Skeletal muscle tissue (tissue), 5 donors: ENCODE measurements around the gene KRT32. TPM values are rescaled to one million over a fixed set of nuclear protein-coding genes. Genes with fewer than 3 reads are reported as not detected.

ENCODE experiments used
- H3K27ac ChIP-seq: one replicate; pipeline ENCODE4 v1.7.0; 2013; ENCODE audit warnings: mild to moderate bottlenecking, low read depth, low read length, inconsistent platforms
- H3K27me3 ChIP-seq, 3 donors: one replicate each; pipeline ENCODE4 v1.7.0; 2013; ENCODE audit warnings: low read length in 3 of 3; ENCODE audit not compliant: control insufficient read depth in 3 of 3, insufficient read depth in 3 of 3
- H3K36me3 ChIP-seq, 3 donors: one replicate each; pipeline ENCODE4 v1.7.0; 2013; ENCODE audit warnings: low read length in 3 of 3; ENCODE audit not compliant: control insufficient read depth in 3 of 3, insufficient read depth in 3 of 3
- H3K4me1 ChIP-seq, 3 donors: one replicate each; pipeline ENCODE4 v1.7.0; 2013; ENCODE audit warnings: low read length in 3 of 3, mild to moderate bottlenecking in 3 of 3; ENCODE audit not compliant: control insufficient read depth in 3 of 3, insufficient read depth in 3 of 3
- H3K4me3 ChIP-seq, 3 donors: one replicate each; pipeline ENCODE4 v1.7.0; 2013; ENCODE audit warnings: low read length in 3 of 3
- H3K9ac ChIP-seq, 3 donors: one replicate each; pipeline ENCODE4 v1.7.0; 2013; ENCODE audit warnings: low read length in 3 of 3, mild to moderate bottlenecking in 3 of 3, moderate library complexity in 2 of 3, low read depth in 1 of 3
- H3K9me3 ChIP-seq, 3 donors: one replicate each; pipeline ENCODE4 v1.7.0; 2013; ENCODE audit warnings: low read length in 3 of 3; ENCODE audit not compliant: control insufficient read depth in 3 of 3
- small RNA-seq: library from RNA; depleted of rRNA; stranded (forward); fragments of <200 nt; gene quantifications from one replicate; pipeline ENCODE3, GENCODE V24; 2014
- total RNA-seq: library from RNA; depleted of rRNA; stranded (reverse); fragments of >200 nt; gene quantifications from one replicate; pipeline ENCODE4 v1.2.3, GENCODE V29; 2014
- donor health status: Osteomylitis.

The KRT32 gene
- total RNA-seq, 1 donor from 2014 or later, result not detected

DNA sequence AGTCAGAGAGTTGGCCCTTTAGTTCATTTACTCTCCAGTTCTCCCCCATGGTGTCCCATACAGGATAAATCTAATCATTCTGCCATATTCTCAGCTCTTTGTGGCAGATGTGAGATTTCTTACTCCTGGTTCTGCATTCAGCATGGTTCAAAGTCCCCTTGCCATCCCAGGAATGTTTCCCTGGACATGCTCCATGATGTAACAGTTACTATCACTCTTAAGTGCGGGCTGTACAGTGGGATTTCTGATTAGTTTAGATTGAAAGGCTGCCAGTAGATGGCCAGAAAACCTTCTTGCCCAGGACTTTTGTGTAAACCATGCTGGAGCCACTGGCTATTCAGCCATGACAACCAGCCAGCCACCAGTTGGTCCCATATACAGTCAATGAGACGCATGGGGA lies 53.2 kb downstream of the KRT32 start:
- Histone ChIP-seq H3K4me3 (no peak overlapping the region), H3K27me3 (peaks cover 0 to 3% (median 0%) of the 10 kb centered on the region in 3 donors), H3K9ac (no peak overlapping the region), H3K9me3 (peaks cover 0 to 3% (median 2%) of the 10 kb centered on the region in 3 donors), H3K27ac (no peak overlapping the region), H3K36me3 (no peaks in the 10 kb centered on the region), H3K4me1 (peaks cover 3 to 19% (median 4%) of the 10 kb centered on the region in 3 donors)

DNA sequence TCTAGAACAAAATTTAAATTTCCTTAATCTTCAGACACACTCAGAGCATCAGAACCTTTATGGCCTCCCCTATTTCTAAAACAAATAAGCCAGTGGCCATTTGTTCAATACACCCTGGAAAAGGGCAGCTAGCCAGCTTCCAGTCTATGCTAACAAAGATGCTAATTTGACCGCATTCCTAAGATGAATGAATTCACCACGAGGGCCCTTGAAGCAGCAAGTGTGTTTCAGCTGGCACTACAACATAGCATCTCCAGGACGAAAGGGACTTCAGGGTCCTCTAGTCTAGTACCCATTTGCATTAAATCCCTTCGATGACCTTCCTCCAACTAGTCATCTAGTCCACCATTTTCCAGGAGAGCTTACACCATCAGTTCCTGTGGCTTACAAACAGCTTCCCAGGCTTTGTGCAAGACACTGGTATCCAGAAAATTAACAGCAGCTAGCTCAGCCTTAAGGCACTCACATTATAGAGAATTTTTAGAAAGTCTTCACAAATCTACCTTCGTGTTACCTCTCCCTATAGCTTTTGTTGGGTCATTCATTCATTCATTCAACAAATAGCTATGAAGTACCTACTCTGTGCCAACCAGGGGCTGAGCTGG lies 53.7 kb downstream of the KRT32 start:
- Histone ChIP-seq H3K9ac (no peak overlapping the region), H3K4me1 (peaks cover 3 to 14% (median 4%) of the 10 kb centered on the region in 3 donors), H3K27me3 (peaks cover 0 to 3% (median 0%) of the 10 kb centered on the region in 3 donors), H3K27ac (no peak overlapping the region), H3K9me3 (peaks cover 0 to 3% (median 2%) of the 10 kb centered on the region in 3 donors), H3K4me3 (no peak overlapping the region), H3K36me3 (no peaks in the 10 kb centered on the region)

DNA sequence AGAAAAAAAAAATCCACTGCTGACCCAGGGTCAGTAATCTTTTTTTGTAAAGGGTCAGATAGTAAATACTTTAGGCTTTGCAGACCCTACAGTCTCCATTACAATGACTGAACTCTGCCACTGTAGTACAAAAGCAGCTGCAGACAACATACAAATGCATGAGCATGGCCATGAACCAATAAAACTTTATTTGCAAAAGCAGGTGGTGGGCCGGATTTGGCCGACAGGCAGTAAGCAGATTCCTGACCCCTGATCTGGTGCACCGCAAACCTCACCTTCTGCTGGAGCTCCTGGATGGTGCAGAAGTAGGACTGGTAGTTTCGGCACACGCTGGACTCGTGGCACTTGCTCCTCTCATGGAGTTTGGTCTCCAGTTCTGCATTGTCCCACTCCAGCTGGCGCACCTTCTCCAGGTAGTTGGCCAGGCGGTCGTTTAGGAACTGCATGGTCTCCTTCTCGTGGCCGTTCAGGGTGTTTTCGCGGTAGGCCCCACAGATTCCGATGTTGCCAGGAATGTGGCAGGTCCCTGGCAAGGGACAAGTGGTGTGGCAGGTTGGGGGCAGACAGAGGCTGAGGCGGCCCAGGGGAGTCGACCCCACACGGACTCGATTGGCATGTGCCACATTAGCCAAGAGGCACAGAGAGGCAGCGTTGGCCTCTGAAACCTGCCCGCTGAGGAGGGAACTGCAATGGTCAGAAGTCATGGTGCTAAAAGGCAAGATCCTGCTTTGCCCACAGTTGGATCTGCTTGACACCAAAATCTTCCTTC lies 55.9 kb downstream of the KRT32 start:
- Histone ChIP-seq H3K27me3 (peaks cover 0 to 3% (median 0%) of the 10 kb centered on the region in 3 donors), H3K4me3 (no peak overlapping the region), H3K27ac (no peak overlapping the region), H3K9ac (no peak overlapping the region), H3K36me3 (no peaks in the 10 kb centered on the region), H3K4me1 (peaks cover 0 to 8% (median under 1%) of the 10 kb centered on the region in 3 donors), H3K9me3 (peaks cover 0 to 3% (median 2%) of the 10 kb centered on the region in 3 donors)

Small RNAs within 50 kb of the gene (small RNA-seq; reads per million reads assigned to genes)
- 6.1 reads per million, percentile 90 among the genes with 10 or more reads in this experiment for gene RNU2-32P

Other genes starting within 250 kb of the KRT32 start
- not detected for gene KRTAP9-2, start 240.7 kb downstream of the KRT32 start, total RNA-seq
- not detected for gene KRTAP9-3, start 234.9 kb downstream of the KRT32 start, total RNA-seq
- gene KRTAP9-8, start 229.4 kb downstream of the KRT32 start, total RNA-seq, result not detected
- gene KRTAP9-4, start 217.7 kb downstream of the KRT32 start, total RNA-seq, result not detected
- gene KRTAP9-9, start 212.0 kb downstream of the KRT32 start, total RNA-seq, result not detected
- not detected for gene KRTAP9-6, start 202.0 kb downstream of the KRT32 start, total RNA-seq
- not detected for gene KRTAP9-7, start 191.7 kb downstream of the KRT32 start, total RNA-seq
- not detected for gene KRTAP29-1, start 164.5 kb downstream of the KRT32 start, total RNA-seq
- not detected for gene KRTAP16-1, start 158.1 kb downstream of the KRT32 start, total RNA-seq
- not detected for gene KRTAP17-1, start 151.7 kb downstream of the KRT32 start, total RNA-seq
- not detected for gene KRT33A, start 116.6 kb downstream of the KRT32 start, total RNA-seq
- gene KRT33B, start 97.6 kb downstream of the KRT32 start, total RNA-seq, result not detected
- not detected for gene KRT34, start 85.1 kb downstream of the KRT32 start, total RNA-seq
- 3.1 TPM for gene KRT31, start 69.8 kb downstream of the KRT32 start, total RNA-seq
- not detected for gene KRT37, start 42.8 kb downstream of the KRT32 start, total RNA-seq
- gene KRT38, start 26.4 kb downstream of the KRT32 start, total RNA-seq, result not detected
- gene KRT35, start 13.8 kb upstream of the KRT32 start, total RNA-seq, result not detected
- not detected for gene KRT36, start 22.5 kb upstream of the KRT32 start, total RNA-seq
- not detected for gene KRT13, start 38.2 kb upstream of the KRT32 start, total RNA-seq
- gene KRT15, start 51.5 kb upstream of the KRT32 start, total RNA-seq, result not detected
- not detected for gene KRT19, start 60.9 kb upstream of the KRT32 start, total RNA-seq
- not detected for gene KRT9, start 104.7 kb upstream of the KRT32 start, total RNA-seq
- 1.0 TPM for gene KRT14, start 119.5 kb upstream of the KRT32 start, total RNA-seq
- gene KRT16, start 145.4 kb upstream of the KRT32 start, total RNA-seq, result 0.52 TPM
- 2.1 TPM for gene KRT17, start 157.2 kb upstream of the KRT32 start, total RNA-seq
- 100 TPM for gene EIF1, start 221.5 kb upstream of the KRT32 start, total RNA-seq
- gene GAST, start 244.9 kb upstream of the KRT32 start, total RNA-seq, result not detected